Tibial nerve (tissue), 4 donors: ENCODE data around the gene GPHN. TPM values are rescaled to one million over a fixed set of nuclear protein-coding genes. Genes with fewer than 3 reads are reported as not detected.
"Not testable (repeated sequence)": the region's sequence is repeated elsewhere in the genome, so short reads cannot be mapped to it uniquely, and the experiment has no call there.

ENCODE experiments used
- DNase-seq, 2 donors: peaks; one replicate each; pipeline ENCODE4 v3.0.0-alpha.2; 2019; ENCODE audit warnings: low spot score in 2 of 2
- H3K27ac ChIP-seq, 4 donors: fragments of 200-600 bp; sonication (generic) in 3 of 4; one replicate each; pipeline ENCODE4 v1.5.1; 2017 to 2019; ENCODE audit warnings: mild to moderate bottlenecking in 1 of 4
- H3K27me3 ChIP-seq, 2 donors: fragments of 200-600 bp; sonication (generic) in 1 of 2; one replicate each; pipeline versions ENCODE4 v1.5.1 to v1.6.0; 2017 to 2019
- H3K36me3 ChIP-seq, 3 donors: fragments of 200-600 bp; sonication (generic); one replicate each; pipeline ENCODE4 v1.5.1; 2018 to 2019
- H3K4me1 ChIP-seq, 4 donors: fragments of 200-600 bp; sonication (generic) in 3 of 4; one replicate each; pipeline ENCODE4 v1.5.1; 2017 to 2019
- H3K4me3 ChIP-seq, 4 donors: fragments of 200-600 bp; sonication (generic) in 3 of 4; one replicate each; pipeline ENCODE4 v1.5.1; 2017 to 2019; ENCODE audit warnings: mild to moderate bottlenecking in 1 of 4, moderate library complexity in 1 of 4
- H3K9me3 ChIP-seq, 4 donors: fragments of 200-600 bp; sonication (generic) in 3 of 4; one replicate each; pipeline ENCODE4 v1.5.1; 2017 to 2019
- CTCF ChIP-seq, 5 experiments: fragments of 200-600 bp in 3 of 5; fragments of 450-650 bp in 2 of 5; sonication (generic) in 3 of 5; IDR thresholded peaks; one replicate each; pipeline ENCODE4 v1.5.1; 2016 to 2019; ENCODE audit warnings: antibody characterized with exemption in 5 of 5, mild to moderate bottlenecking in 3 of 5, moderate library complexity in 2 of 5
- EP300 ChIP-seq, 2 donors: sonication (generic); formaldehyde crosslinking; IDR thresholded peaks; one replicate each; pipeline ENCODE4 v1.6.1; 2017; ENCODE audit warnings: antibody characterized with exemption in 2 of 2, mild to moderate bottlenecking in 1 of 2
- POLR2A ChIP-seq, 2 donors: fragments of 450-650 bp; IDR thresholded peaks; one replicate each; pipeline ENCODE4 v1.6.1; 2017; ENCODE audit warnings: antibody characterized with exemption in 2 of 2, mild to moderate bottlenecking in 2 of 2, moderate library complexity in 2 of 2
- WGBS, 2 donors: methylation state at CpG; one replicate each; pipeline ENCODE4 v1.1.5; 2018; 5-methylcytosine and 5-hydroxymethylcytosine counted together
- total RNA-seq, 4 donors: library from RNA; depleted of rRNA; stranded (reverse); fragments of >200 nt; gene quantifications; one replicate each; pipeline ENCODE4 v1.1.0, GENCODE V29; 2016

GPHN gene
- total RNA-seq, 4 donors from 2014 or later, result 16.3 to 73.0 (median 36.8) TPM

GRCh38 chr14:66501592-66501991 lies 6.4 kb upstream of the GPHN start:
- TF ChIP-seq POLR2A (IDR thresholded peaks at IDR 0.05) (no peak), CTCF (IDR thresholded peaks at IDR 0.05) (no peak), EP300 (IDR thresholded peaks at IDR 0.05) (no peak)
- Histone ChIP-seq H3K27me3 (no peaks in the 10 kb centered on the region), H3K4me3 (no peak overlapping the region), H3K36me3 (no peaks in the 10 kb centered on the region), H3K9me3 (no peaks in the 10 kb centered on the region), H3K27ac (no peak overlapping the region), H3K4me1 (peaks cover 0 to 4% (median 0%) of the 10 kb centered on the region in 4 donors)
- no peak for DNase-seq
- 85 to 87% methylated on average over 4 of the region's 4 CpGs for WGBS, 2 donors

DNA sequence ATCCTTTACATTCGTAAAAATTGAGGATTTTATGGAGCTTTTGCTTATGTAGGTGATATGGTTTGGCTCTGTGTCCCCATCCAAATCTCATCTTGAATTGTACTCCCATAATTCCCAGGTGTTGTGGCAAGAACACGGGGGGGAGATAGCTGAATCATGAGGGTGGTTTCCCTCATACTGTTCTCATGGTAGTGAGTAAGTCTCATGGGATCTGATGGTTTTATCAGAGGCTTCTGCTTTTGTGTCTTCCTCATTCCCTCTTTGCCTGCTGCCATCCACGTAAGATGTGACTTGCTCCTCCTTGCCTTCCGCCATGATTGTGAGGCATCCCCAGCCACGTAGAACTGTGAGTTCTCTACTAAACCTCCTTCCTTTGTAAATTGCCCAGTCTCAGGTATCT lies 5.1 kb upstream of the GPHN start:
- H3K36me3 ChIP-seq, H3K27ac ChIP-seq, H3K4me3 ChIP-seq, H3K9me3 ChIP-seq, H3K27me3 ChIP-seq, DNase-seq: not testable (repeated sequence)
- peaks cover 0 to 11% (median 0%) of the 10 kb centered on the region in 4 donors for H3K4me1 ChIP-seq
- 86 to 88% methylated on average over 5 of the region's 5 CpGs for WGBS, 2 donors

DNA sequence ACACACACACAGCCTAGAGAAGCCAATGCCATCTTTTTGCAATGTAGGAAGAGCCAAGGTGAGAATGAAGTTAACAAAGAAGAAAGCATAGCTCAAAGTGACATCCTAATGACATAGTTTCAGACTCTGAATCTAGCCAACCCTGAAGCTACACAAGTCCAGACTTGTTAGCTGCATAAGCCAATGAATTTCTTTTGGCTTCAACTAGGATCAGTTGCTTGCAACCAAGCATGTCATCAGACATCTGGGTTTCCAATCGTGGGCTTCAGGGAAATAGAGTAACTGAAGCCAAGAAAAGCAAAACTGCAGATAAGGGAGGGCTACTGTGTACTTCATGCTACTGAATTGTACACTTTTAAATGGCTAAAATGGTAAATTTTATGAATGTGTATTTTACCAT lies 4.4 kb upstream of the GPHN start:
- DNase-seq, result no peak
- 45 to 58% methylated on average over 1 of the region's 1 CpG for WGBS, 2 donors
- H3K36me3 ChIP-seq, result no peaks in the 10 kb centered on the region
- peaks cover 0 to 7% (median 0%) of the 10 kb centered on the region in 4 donors for H3K4me1 ChIP-seq
- no peaks in the 10 kb centered on the region for H3K9me3 ChIP-seq
- H3K27ac ChIP-seq, result no peak overlapping the region
- no peak overlapping the region for H3K4me3 ChIP-seq
- TF ChIP-seq POLR2A (IDR thresholded peaks at IDR 0.05) (no peak), EP300 (IDR thresholded peaks at IDR 0.05) (no peak), CTCF (IDR thresholded peaks at IDR 0.05) (no peak)
- no peaks in the 10 kb centered on the region for H3K27me3 ChIP-seq

DNA sequence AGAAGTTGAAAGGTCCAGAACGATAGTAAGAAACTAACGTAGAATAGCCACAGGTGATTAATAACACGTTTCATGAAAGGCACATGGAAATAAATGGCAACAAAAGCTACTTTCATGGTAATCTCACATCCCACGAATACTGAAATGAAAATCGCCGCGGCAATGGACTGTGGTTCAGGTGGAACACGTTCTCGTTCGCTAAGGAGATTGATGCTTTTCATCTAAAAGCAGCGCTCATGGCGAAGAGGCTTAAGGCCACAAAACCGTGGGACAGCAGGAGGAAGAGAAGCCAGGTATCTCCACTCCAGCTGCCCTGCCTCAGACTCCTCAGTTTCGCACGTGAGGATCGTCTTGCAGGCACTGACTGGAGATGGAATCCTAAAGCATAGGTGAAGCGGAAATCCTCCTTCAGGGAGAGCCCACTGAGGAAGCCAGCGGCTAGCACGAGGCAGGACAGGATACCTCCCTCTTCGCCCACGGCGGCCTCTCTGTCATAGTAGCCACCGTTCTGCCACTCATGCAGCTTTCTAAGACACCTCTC lies 696 bp upstream of the GPHN start:
- Histone ChIP-seq H3K36me3 (no peaks in the 10 kb centered on the region), H3K4me3 (peak overlapping the region; percentile 60 to 93 (median 82)), H3K27me3 (no peaks in the 10 kb centered on the region), H3K27ac (peak overlapping the region; percentile 79 to 93 (median 86)), H3K4me1 (peaks cover 0 to 21% (median 3%) of the 10 kb centered on the region in 4 donors), H3K9me3 (no peaks in the 10 kb centered on the region)
- TF ChIP-seq EP300 (IDR thresholded peaks at IDR 0.05), result no peak
- no peak for TF ChIP-seq CTCF (IDR thresholded peaks at IDR 0.05)
- TF ChIP-seq POLR2A (IDR thresholded peaks at IDR 0.05), result no peak
- WGBS, 2 donors, result 1 to 3% methylated on average over 23 of the region's 23 CpGs
- no peak for DNase-seq

DNA sequence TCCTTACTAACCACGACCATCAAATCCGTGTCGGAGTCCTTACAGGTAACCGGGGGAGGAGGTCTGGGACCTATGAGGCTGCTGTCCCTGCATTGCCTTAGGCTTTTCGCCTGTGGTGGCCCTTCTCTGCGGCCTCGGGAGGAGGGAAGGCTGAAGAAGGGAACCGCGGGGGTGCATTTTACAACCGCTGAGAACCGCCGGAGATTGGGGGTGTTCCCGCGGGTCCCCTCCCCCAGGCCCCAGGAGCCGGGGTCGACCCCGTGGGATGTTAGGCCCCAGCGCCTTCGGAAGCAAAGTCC lies 549 bp downstream of the GPHN start:
- Histone ChIP-seq H3K4me3 (peak overlapping the region; percentile 60 to 93 (median 82)), H3K9me3 (no peaks in the 10 kb centered on the region), H3K36me3 (no peaks in the 10 kb centered on the region), H3K27me3 (no peaks in the 10 kb centered on the region), H3K4me1 (peaks cover 0 to 21% (median 3%) of the 10 kb centered on the region in 4 donors), H3K27ac (peak overlapping the region; percentile 79 to 93 (median 86))
- DNase-seq, result no peak
- WGBS, 2 donors, result 1% methylated on average over 18 to 19 of the region's 19 CpGs
- no peak for TF ChIP-seq EP300 (IDR thresholded peaks at IDR 0.05)
- TF ChIP-seq POLR2A (IDR thresholded peaks at IDR 0.05), result no peak
- TF ChIP-seq CTCF (IDR thresholded peaks at IDR 0.05), result no peak
